Measurements from ENCODE around the gene LRRN2. TPM values are rescaled to one million over a fixed set of nuclear protein-coding genes. Genes with fewer than 3 reads are reported as not detected.

Gene LRRN2
- total and polyA plus RNA-seq, 11 donors: 0.65 to 4.2 (median 1.5) TPM

DNA sequence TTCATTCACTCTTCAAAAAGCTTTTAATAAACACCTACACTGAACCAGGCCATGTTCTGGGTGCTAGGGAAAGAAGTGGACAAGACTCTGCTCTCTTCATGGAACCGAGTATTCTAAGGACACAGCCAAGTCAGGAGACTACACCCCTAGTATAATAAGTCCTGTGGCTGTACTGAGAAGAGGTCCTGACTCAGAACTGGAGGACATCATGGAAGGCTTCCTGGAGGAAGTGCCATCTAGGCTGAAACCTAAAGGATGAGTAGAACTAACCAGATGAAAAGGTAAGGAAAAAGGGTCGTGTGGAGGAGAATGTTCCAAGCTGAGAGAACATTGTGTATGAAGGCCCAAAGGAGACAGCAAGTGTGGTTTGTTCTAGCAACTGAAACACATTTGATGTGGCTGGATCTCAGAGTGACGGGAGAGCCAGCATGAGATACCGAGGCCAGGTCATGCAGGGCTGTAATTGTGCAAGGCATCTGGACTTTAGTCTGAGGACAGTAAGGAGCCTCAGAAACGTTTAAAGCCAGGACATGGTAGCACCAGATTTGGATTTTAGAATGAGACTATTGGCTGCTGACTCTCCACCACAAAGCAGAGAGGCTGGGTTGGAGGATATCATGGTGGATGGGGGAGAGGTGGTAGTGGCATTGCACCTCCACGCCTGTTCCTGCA lies 82.5 kb downstream of the LRRN2 start:
- H3K9me3 ChIP-seq: no peaks in the 10 kb centered on the region
- ATAC-seq (no peak), DNase-seq (no peak)
- no peak overlapping the region for H3K4me3 ChIP-seq
- whole genome bisulfite sequencing, 4 donors: 79 to 82% (median 80%) methylated on average over 6 of the region's 6 CpGs
- TF ChIP-seq, protein P1, sequence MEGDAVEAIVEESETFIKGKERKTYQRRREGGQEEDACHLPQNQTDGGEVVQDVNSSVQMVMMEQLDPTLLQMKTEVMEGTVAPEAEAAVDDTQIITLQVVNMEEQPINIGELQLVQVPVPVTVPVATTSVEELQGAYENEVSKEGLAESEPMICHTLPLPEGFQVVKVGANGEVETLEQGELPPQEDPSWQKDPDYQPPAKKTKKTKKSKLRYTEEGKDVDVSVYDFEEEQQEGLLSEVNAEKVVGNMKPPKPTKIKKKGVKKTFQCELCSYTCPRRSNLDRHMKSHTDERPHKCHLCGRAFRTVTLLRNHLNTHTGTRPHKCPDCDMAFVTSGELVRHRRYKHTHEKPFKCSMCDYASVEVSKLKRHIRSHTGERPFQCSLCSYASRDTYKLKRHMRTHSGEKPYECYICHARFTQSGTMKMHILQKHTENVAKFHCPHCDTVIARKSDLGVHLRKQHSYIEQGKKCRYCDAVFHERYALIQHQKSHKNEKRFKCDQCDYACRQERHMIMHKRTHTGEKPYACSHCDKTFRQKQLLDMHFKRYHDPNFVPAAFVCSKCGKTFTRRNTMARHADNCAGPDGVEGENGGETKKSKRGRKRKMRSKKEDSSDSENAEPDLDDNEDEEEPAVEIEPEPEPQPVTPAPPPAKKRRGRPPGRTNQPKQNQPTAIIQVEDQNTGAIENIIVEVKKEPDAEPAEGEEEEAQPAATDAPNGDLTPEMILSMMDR (IDR thresholded peaks at IDR 0.05): no peak
- no peak for TF ChIP-seq POLR2A (IDR thresholded peaks at IDR 0.05)
- peaks cover 0 to 15% (median 2%) of the 10 kb centered on the region in 9 donors for H3K27me3 ChIP-seq
- no peaks in the 10 kb centered on the region for H3K36me3 ChIP-seq
- no peaks in the 10 kb centered on the region for H3K4me1 ChIP-seq
- intact Hi-C loops (cut with DNase I): no loop called here
- no peak overlapping the region for H3K27ac ChIP-seq

DNA sequence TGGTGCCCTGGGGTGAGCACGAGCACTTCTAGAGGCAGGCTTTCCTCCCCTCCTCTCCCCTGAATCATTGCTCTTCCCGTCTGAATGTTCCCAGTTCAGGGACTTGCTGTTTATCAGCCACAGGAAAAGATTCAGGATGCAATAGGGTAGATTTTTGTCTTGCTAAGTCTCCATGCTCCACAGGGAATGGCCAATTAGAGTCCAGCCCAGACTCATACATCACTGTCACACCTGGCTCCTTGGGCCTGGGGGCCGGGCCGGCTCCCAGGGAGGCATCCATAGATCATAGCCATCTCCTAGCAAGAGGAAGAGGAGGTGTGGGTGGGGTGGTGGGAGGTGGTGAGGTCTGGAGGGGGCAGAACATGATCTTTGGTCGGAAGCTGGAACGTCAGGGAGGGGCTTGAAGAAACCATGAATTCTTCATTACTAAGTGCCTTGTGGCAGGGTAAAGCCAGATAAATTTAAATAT lies 83.4 kb downstream of the LRRN2 start:
- H3K9me3 ChIP-seq: no peaks in the 10 kb centered on the region
- no peaks in the 10 kb centered on the region for H3K4me1 ChIP-seq
- 51 to 59% (median 56%) methylated on average over 6 of the region's 6 CpGs for WGBS, 4 donors
- TF ChIP-seq, protein P1 (IDR thresholded peaks at IDR 0.05): no peak
- no peak for TF ChIP-seq POLR2A (IDR thresholded peaks at IDR 0.05)
- H3K27me3 ChIP-seq: peaks cover 0 to 14% (median 2%) of the 10 kb centered on the region in 9 donors
- no peaks in the 10 kb centered on the region for H3K36me3 ChIP-seq
- ATAC-seq (no peak), DNase-seq (no peak)
- H3K4me3 ChIP-seq: no peak overlapping the region
- intact Hi-C loops (cut with DNase I): no loop called here
- H3K27ac ChIP-seq: no peak overlapping the region

DNA sequence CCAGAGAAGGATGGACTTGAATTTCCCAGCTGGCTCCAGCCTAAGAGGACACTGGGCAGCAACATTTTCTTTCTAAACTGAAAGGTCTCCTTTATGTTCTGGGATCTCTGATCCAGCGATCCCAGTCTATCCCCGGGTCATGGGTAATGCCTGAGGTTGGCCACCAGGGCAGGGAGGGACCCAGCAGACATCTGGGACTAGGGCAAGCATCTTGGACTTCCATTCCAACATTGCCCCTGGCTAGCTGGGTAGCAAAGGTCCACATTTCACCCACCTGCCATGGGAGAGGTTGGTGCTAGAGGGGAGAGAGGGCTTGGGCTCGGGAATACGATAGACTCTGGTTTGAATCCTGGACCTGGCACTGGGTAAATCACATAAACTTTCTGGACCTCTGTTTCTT lies 84.6 kb downstream of the LRRN2 start:
- no peak for ATAC-seq
- TF ChIP-seq, protein P1 (IDR thresholded peaks at IDR 0.05): no peak
- TF ChIP-seq POLR2A (IDR thresholded peaks at IDR 0.05): no peak
- 88 to 98% (median 93%) methylated on average over 4 of the region's 4 CpGs; no CpG with 5 or more reads in 1 of the 4 donors for WGBS, 4 donors
- no peaks in the 10 kb centered on the region for H3K9me3 ChIP-seq
- intact Hi-C loops (cut with DNase I): no loop called here
- no peak overlapping the region for H3K27ac ChIP-seq
- H3K27me3 ChIP-seq: peaks cover 0 to 9% (median under 1%) of the 10 kb centered on the region in 9 donors
- DNase-seq: no peak
- no peaks in the 10 kb centered on the region for H3K4me1 ChIP-seq
- no peak overlapping the region for H3K4me3 ChIP-seq
- no peaks in the 10 kb centered on the region for H3K36me3 ChIP-seq

DNA sequence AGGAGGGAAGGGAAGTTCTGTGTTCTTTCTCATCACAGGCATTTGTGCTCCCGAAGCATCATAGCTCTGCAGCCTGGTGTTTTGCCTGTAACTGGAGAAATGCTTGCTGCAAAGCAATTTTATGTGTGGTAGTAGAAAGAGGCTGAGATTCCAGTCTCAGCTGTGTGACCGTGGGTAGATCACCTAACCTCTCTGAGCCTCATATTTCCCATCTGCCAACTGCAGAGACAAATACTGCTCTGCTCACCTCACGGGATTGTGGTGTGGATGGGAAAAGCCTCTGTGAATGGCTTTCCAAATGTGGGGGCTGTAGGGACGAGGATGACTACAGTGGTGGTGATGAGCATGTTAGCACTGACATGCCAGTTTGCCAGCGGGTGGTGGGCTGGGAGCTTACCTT lies 85.3 kb downstream of the LRRN2 start:
- Histone ChIP-seq H3K36me3 (no peaks in the 10 kb centered on the region), H3K27ac (no peak overlapping the region), H3K27me3 (peaks cover 0 to 8% (median 0%) of the 10 kb centered on the region in 9 donors), H3K9me3 (no peaks in the 10 kb centered on the region), H3K4me1 (no peaks in the 10 kb centered on the region), H3K4me3 (no peak overlapping the region)
- ATAC-seq: no peak
- 74 to 76% (median 75%) methylated on average over 5 of the region's 5 CpGs for WGBS, 4 donors
- intact Hi-C loops (cut with DNase I): no loop called here
- no peak for DNase-seq
- TF ChIP-seq POLR2A (IDR thresholded peaks at IDR 0.05): no peak
- TF ChIP-seq, protein P1 (IDR thresholded peaks at IDR 0.05): no peak
